H9 (cell line): ENCODE measurements around the gene ASPM. TPM values are rescaled to one million over a fixed set of nuclear protein-coding genes. Genes with fewer than 3 reads are reported as not detected.

ENCODE experiments used
- DNase-seq: peaks from one replicate; pipeline ENCODE4 v3.0.0-alpha.2; 2017
- H2AFZ ChIP-seq: one replicate; pipeline ENCODE4 v1.6.1; 2013; ENCODE audit warnings: mild to moderate bottlenecking, low read length, control low read depth, moderate library complexity
- H2AK5ac ChIP-seq: 2 replicates; pipeline ENCODE4 v1.6.1; 2013; ENCODE audit warnings: low read length, control low read depth, mixed read lengths; ENCODE audit not compliant: insufficient read length
- H2BK120ac ChIP-seq: one replicate; pipeline ENCODE4 v1.6.1; 2013; ENCODE audit warnings: low read depth, mild to moderate bottlenecking, low read length, control low read depth, inconsistent platforms; ENCODE audit not compliant: poor library complexity, severe bottlenecking
- H2BK12ac ChIP-seq: 2 replicates; pipeline ENCODE4 v1.6.1; 2013; ENCODE audit warnings: low read length, control low read depth, mixed read lengths, low read depth; ENCODE audit not compliant: insufficient read length
- H2BK15ac ChIP-seq: 2 replicates; pipeline ENCODE4 v1.6.1; 2013; ENCODE audit warnings: low read depth, low read length, control low read depth
- H2BK20ac ChIP-seq: one replicate; pipeline ENCODE4 v1.6.1; 2013; ENCODE audit warnings: low read depth, mild to moderate bottlenecking, low read length, control low read depth, inconsistent platforms; ENCODE audit not compliant: poor library complexity, severe bottlenecking
- H2BK5ac ChIP-seq: 2 replicates; pipeline ENCODE4 v1.6.1; 2013; ENCODE audit warnings: low read length, control low read depth, mixed read lengths; ENCODE audit not compliant: insufficient read length
- H3K14ac ChIP-seq: 2 replicates; pipeline ENCODE4 v1.6.1; 2013; ENCODE audit warnings: low read length, control low read depth; ENCODE audit not compliant: insufficient read depth
- H3K18ac ChIP-seq: 2 replicates; pipeline ENCODE4 v1.6.1; 2013; ENCODE audit warnings: low read depth, mild to moderate bottlenecking, mixed read lengths, low read length, control low read depth; ENCODE audit not compliant: insufficient read length
- H3K23ac ChIP-seq: 2 replicates; pipeline ENCODE4 v1.6.1; 2013; ENCODE audit warnings: low read length, control low read depth, mixed read lengths, low read depth; ENCODE audit not compliant: insufficient read length
- H3K23me2 ChIP-seq: 2 replicates; pipeline ENCODE4 v1.6.1; 2013; ENCODE audit warnings: low read depth, mild to moderate bottlenecking, mixed read lengths, low read length, control low read depth; ENCODE audit not compliant: insufficient read length, poor library complexity, severe bottlenecking
- H3K27ac ChIP-seq: 2 replicates; pipeline ENCODE4 v1.5.1; 2013; ENCODE audit warnings: low read length, control low read depth, mixed read lengths, low read depth; ENCODE audit not compliant: insufficient read length
- H3K27me3 ChIP-seq: 2 replicates; pipeline ENCODE4 v1.6.1; 2013; ENCODE audit warnings: low read length, control low read depth, inconsistent platforms; ENCODE audit not compliant: insufficient read depth
- H3K4ac ChIP-seq: 2 replicates; pipeline ENCODE4 v1.6.1; 2013; ENCODE audit warnings: low read depth, mild to moderate bottlenecking, control low read depth, inconsistent platforms, low read length, moderate library complexity
- H3K4me1 ChIP-seq: 2 replicates; pipeline ENCODE4 v1.6.1; 2013; ENCODE audit warnings: low read length, control low read depth, inconsistent platforms; ENCODE audit not compliant: insufficient read depth
- H3K4me2 ChIP-seq: 2 replicates; pipeline ENCODE4 v1.6.1; 2013; ENCODE audit warnings: low read length, control low read depth, mixed read lengths; ENCODE audit not compliant: insufficient read length, insufficient read depth
- H3K56ac ChIP-seq: 2 replicates; pipeline ENCODE4 v1.6.1; 2013; ENCODE audit warnings: low read depth, mild to moderate bottlenecking, mixed read lengths, low read length, control low read depth; ENCODE audit not compliant: insufficient read length
- H3K79me1 ChIP-seq: 2 replicates; pipeline ENCODE4 v1.6.1; 2013; ENCODE audit warnings: low read depth, mild to moderate bottlenecking, moderate library complexity, low read length, control low read depth, inconsistent platforms; ENCODE audit not compliant: insufficient read depth, poor library complexity, severe bottlenecking
- H3K79me2 ChIP-seq: 2 replicates; pipeline ENCODE4 v1.6.1; 2013; ENCODE audit warnings: low read length, control low read depth, inconsistent platforms; ENCODE audit not compliant: insufficient read depth
- H3K9ac ChIP-seq: 2 replicates; pipeline ENCODE4 v1.6.1; 2013; ENCODE audit warnings: low read length, control low read depth, mixed read lengths; ENCODE audit not compliant: insufficient read length; ENCODE audit errors: extremely low read depth
- H3K9me3 ChIP-seq: one replicate; pipeline ENCODE4 v1.6.1; 2013; ENCODE audit warnings: low read depth, low read length, inconsistent platforms; ENCODE audit not compliant: control insufficient read depth
- H3T11ph ChIP-seq: one replicate; pipeline ENCODE4 v1.6.1; 2013; ENCODE audit warnings: mild to moderate bottlenecking, low read length, control low read depth, inconsistent platforms
- H4K20me1 ChIP-seq: one replicate; pipeline ENCODE4 v1.6.1; 2013; ENCODE audit not compliant: control insufficient read depth, insufficient read length, insufficient read depth
- H4K5ac ChIP-seq: 2 replicates; pipeline ENCODE4 v1.6.1; 2013; ENCODE audit warnings: low read depth, mild to moderate bottlenecking, mixed read lengths, low read length, control low read depth; ENCODE audit not compliant: insufficient read length
- H4K8ac ChIP-seq: replicated peaks from 2 replicates; pipeline ENCODE4 v1.6.1; 2013; ENCODE audit warnings: low read length, control low read depth, mixed read lengths, low read depth; ENCODE audit not compliant: insufficient read length
- H4K91ac ChIP-seq: 2 replicates; pipeline ENCODE4 v1.6.1; 2013; ENCODE audit warnings: low read depth, mild to moderate bottlenecking, moderate library complexity, mixed read lengths, low read length, control low read depth; ENCODE audit not compliant: insufficient read length
- H3K27ac Mint-ChIP-seq, 3 experiments: 2 replicates in 2 of 3; 3 replicates in 1 of 3; pipeline ENCODE4 v1.8.0; 2020 to 2021; ENCODE audit warnings: mixed read lengths in 3 of 3, mild to moderate bottlenecking in 1 of 3, moderate library complexity in 1 of 3
- H3K27me3 Mint-ChIP-seq: 2 replicates; pipeline ENCODE4 v1.8.0; 2021; ENCODE audit warnings: low read depth, mild to moderate bottlenecking, moderate library complexity, mixed read lengths
- H3K36me3 Mint-ChIP-seq, 3 experiments: 2 replicates in 2 of 3; 3 replicates in 1 of 3; pipeline ENCODE4 v1.8.0; 2020 to 2021; ENCODE audit warnings: low read depth in 3 of 3, mixed read lengths in 3 of 3; ENCODE audit not compliant: insufficient read depth in 1 of 3
- H3K4me1 Mint-ChIP-seq, 2 experiments: 2 replicates each; pipeline ENCODE4 v1.8.0; 2020; ENCODE audit warnings: mixed read lengths in 2 of 2
- H3K4me3 Mint-ChIP-seq, 2 experiments: 2 replicates in 1 of 2; 3 replicates in 1 of 2; pipeline ENCODE4 v1.8.0; 2020 to 2021; ENCODE audit warnings: mild to moderate bottlenecking in 2 of 2, mixed read lengths in 2 of 2, moderate library complexity in 1 of 2
- H3K9me3 Mint-ChIP-seq, 2 experiments: 2 replicates in 1 of 2; 3 replicates in 1 of 2; pipeline ENCODE4 v1.8.0; 2020; ENCODE audit warnings: mild to moderate bottlenecking in 2 of 2, mixed read lengths in 2 of 2, moderate library complexity in 1 of 2
- CTCF ChIP-seq: fragments of 200-600 bp; sonication (generic); conservative IDR thresholded peaks from 3 replicates; pipeline ENCODE4 v1.8.0; 2021; ENCODE audit warnings: antibody characterized with exemption, mild to moderate bottlenecking
- WGBS: extraction: QIAGEN DNeasy Blood & Tissue Kit; methylation state at CpG from one replicate; pipeline ENCODE4 v1.1.7; 2013; ENCODE audit warnings: missing lambda C conversion rate, low lambda C conversion rate, mixed read lengths; ENCODE audit not compliant: insufficient read length; ENCODE audit errors: extremely low coverage; 5-methylcytosine and 5-hydroxymethylcytosine counted together
- total RNA-seq: library from RNA; stranded (reverse); gene quantifications from 2 replicates; pipeline ENCODE4 v1.2.1, GENCODE V29; 2021

The ASPM gene
- total RNA-seq, 1 experiment from 2014 or later = 34.9 TPM

- H3K4me1 Mint-ChIP-seq = no peaks in the 10 kb centered on the region
- Histone ChIP-seq H4K91ac (no peak overlapping the region), H3K14ac (no peak overlapping the region), H3K27me3 (no peaks in the 10 kb centered on the region), H3K56ac (no peak overlapping the region), H3K27ac (no peak overlapping the region), H2AFZ (no peak overlapping the region), H2BK12ac (no peak overlapping the region), H3K79me1 (no peaks in the 10 kb centered on the region), H3K4me1 (no peaks in the 10 kb centered on the region), H2BK15ac (no peak overlapping the region), H3K9ac (no peak overlapping the region), H2AK5ac (no peak overlapping the region), H4K20me1 (no peaks in the 10 kb centered on the region), H3K4ac (no peak overlapping the region), H3K23ac (no peak overlapping the region), H4K8ac (no peak overlapping the region), H2BK5ac (no peak overlapping the region), H3T11ph (no peak overlapping the region), H4K5ac (no peak overlapping the region), H3K23me2 (no peaks in the 10 kb centered on the region), H2BK20ac (no peak overlapping the region), H2BK120ac (no peak overlapping the region), H3K79me2 (no peaks in the 10 kb centered on the region), H3K4me2 (no peak overlapping the region), H3K18ac (no peak overlapping the region), H3K9me3 (no peaks in the 10 kb centered on the region)
- H3K36me3 Mint-ChIP-seq = peaks cover 23 to 65% (median 55%) of the 10 kb centered on the region in 3 experiments
- H3K9me3 Mint-ChIP-seq = no peaks in the 10 kb centered on the region
- no peak for DNase-seq
- no peak overlapping the region for H3K27ac Mint-ChIP-seq
- TF ChIP-seq CTCF = no peak
- no peaks in the 10 kb centered on the region for H3K27me3 Mint-ChIP-seq
- H3K4me3 Mint-ChIP-seq = no peak overlapping the region
- WGBS = no CpG with 5 or more reads among the region's 1 CpG
Measured at GRCh38 chr1:197092491-197093023, 53.9 kb downstream of the ASPM start.
